Measurements from ENCODE around the gene ZNF506.
"Not testable (repeated sequence)": the region's sequence is repeated elsewhere in the genome, so short reads cannot be mapped to it uniquely, and the experiment has no call there.

The ZNF506 gene

GRCh38 chr19:19769971-19770370 is 51.6 kb downstream of the ZNF506 start:
- DNase-seq, H3K27me3 Mint-ChIP-seq, H3K4me3 Mint-ChIP-seq, CTCF ChIA-PET, H3K4me1 Mint-ChIP-seq, H3K27ac Mint-ChIP-seq, H3K36me3 Mint-ChIP-seq: not testable (repeated sequence)
- H3K9me3 Mint-ChIP-seq, result peaks cover 30% of the 10 kb centered on the region

GRCh38 chr19:19758164-19758563 is 63.4 kb downstream of the ZNF506 start:
- no peaks in the 10 kb centered on the region for H3K27me3 Mint-ChIP-seq
- no peak overlapping the region for H3K27ac Mint-ChIP-seq
- CTCF ChIA-PET, result no interaction called here
- no peak for DNase-seq
- no peaks in the 10 kb centered on the region for H3K4me1 Mint-ChIP-seq
- no peaks in the 10 kb centered on the region for H3K36me3 Mint-ChIP-seq
- H3K4me3 Mint-ChIP-seq, result no peak overlapping the region
- H3K9me3 Mint-ChIP-seq, result peaks cover 40% of the 10 kb centered on the region

- Mint-ChIP-seq H3K9me3 (peaks cover 38% of the 10 kb centered on the region), H3K4me3 (no peak overlapping the region), H3K27ac (no peak overlapping the region), H3K27me3 (no peaks in the 10 kb centered on the region), H3K4me1 (no peaks in the 10 kb centered on the region), H3K36me3 (no peaks in the 10 kb centered on the region)
- CTCF ChIA-PET, result no interaction called here
- DNase-seq, result no peak
Observed at GRCh38 chr19:19752760-19753403, 68.7 kb downstream of the ZNF506 start.

GRCh38 chr19:19751846-19752245 is 69.7 kb downstream of the ZNF506 start:
- no peak for DNase-seq
- CTCF ChIA-PET, result no interaction called here
- no peak overlapping the region for H3K27ac Mint-ChIP-seq
- no peaks in the 10 kb centered on the region for H3K36me3 Mint-ChIP-seq
- H3K27me3 Mint-ChIP-seq, result no peaks in the 10 kb centered on the region
- peaks cover 30% of the 10 kb centered on the region for H3K9me3 Mint-ChIP-seq
- H3K4me3 Mint-ChIP-seq, result no peak overlapping the region
- H3K4me1 Mint-ChIP-seq, result no peaks in the 10 kb centered on the region

- Mint-ChIP-seq H3K27me3 (no peaks in the 10 kb centered on the region), H3K9me3 (peaks cover 25% of the 10 kb centered on the region), H3K4me3 (no peak overlapping the region), H3K36me3 (no peaks in the 10 kb centered on the region), H3K27ac (no peak overlapping the region), H3K4me1 (no peaks in the 10 kb centered on the region)
- DNase-seq, result no peak
- CTCF ChIA-PET, result no interaction called here
Observed at GRCh38 chr19:19750842-19751790, 70.4 kb downstream of the ZNF506 start.

GRCh38 chr19:19749908-19750841 is 71.4 kb downstream of the ZNF506 start:
- no peaks in the 10 kb centered on the region for H3K36me3 Mint-ChIP-seq
- no peak overlapping the region for H3K27ac Mint-ChIP-seq
- peaks cover 19% of the 10 kb centered on the region for H3K9me3 Mint-ChIP-seq
- CTCF ChIA-PET, result no interaction called here
- no peaks in the 10 kb centered on the region for H3K4me1 Mint-ChIP-seq
- DNase-seq, result no peak
- H3K4me3 Mint-ChIP-seq, result no peak overlapping the region
- no peaks in the 10 kb centered on the region for H3K27me3 Mint-ChIP-seq

GRCh38 chr19:19749117-19749907 is 72.2 kb downstream of the ZNF506 start:
- Mint-ChIP-seq H3K27me3 (no peaks in the 10 kb centered on the region), H3K4me1 (no peaks in the 10 kb centered on the region), H3K9me3 (peaks cover 15% of the 10 kb centered on the region), H3K4me3 (no peak overlapping the region), H3K27ac (no peak overlapping the region), H3K36me3 (no peaks in the 10 kb centered on the region)
- CTCF ChIA-PET, result no interaction called here
- no peak for DNase-seq

GRCh38 chr19:19748249-19748938 is 73.2 kb downstream of the ZNF506 start:
- Mint-ChIP-seq H3K27me3 (no peaks in the 10 kb centered on the region), H3K9me3 (peaks cover 12% of the 10 kb centered on the region), H3K4me1 (no peaks in the 10 kb centered on the region), H3K36me3 (no peaks in the 10 kb centered on the region), H3K27ac (no peak overlapping the region), H3K4me3 (no peak overlapping the region)
- CTCF ChIA-PET, result no interaction called here
- DNase-seq, result no peak

- H3K27me3 Mint-ChIP-seq, result no peaks in the 10 kb centered on the region
- peaks cover 10% of the 10 kb centered on the region for H3K9me3 Mint-ChIP-seq
- no peak overlapping the region for H3K27ac Mint-ChIP-seq
- H3K36me3 Mint-ChIP-seq, result no peaks in the 10 kb centered on the region
- H3K4me1 Mint-ChIP-seq, result no peaks in the 10 kb centered on the region
- no peak for DNase-seq
- CTCF ChIA-PET, result no interaction called here
- H3K4me3 Mint-ChIP-seq, result no peak overlapping the region
Observed at GRCh38 chr19:19747357-19748220, 74.0 kb downstream of the ZNF506 start.

- no peaks in the 10 kb centered on the region for H3K27me3 Mint-ChIP-seq
- H3K27ac Mint-ChIP-seq, result no peak overlapping the region
- peaks cover 8% of the 10 kb centered on the region for H3K9me3 Mint-ChIP-seq
- no peak for DNase-seq
- no peaks in the 10 kb centered on the region for H3K4me1 Mint-ChIP-seq
- H3K36me3 Mint-ChIP-seq, result no peaks in the 10 kb centered on the region
- CTCF ChIA-PET, result no interaction called here
- H3K4me3 Mint-ChIP-seq, result no peak overlapping the region
Observed at GRCh38 chr19:19746286-19747213, 75.0 kb downstream of the ZNF506 start.

GRCh38 chr19:19745496-19746285 is 75.9 kb downstream of the ZNF506 start:
- no peak overlapping the region for H3K27ac Mint-ChIP-seq
- no peaks in the 10 kb centered on the region for H3K27me3 Mint-ChIP-seq
- H3K9me3 Mint-ChIP-seq, result peaks cover 7% of the 10 kb centered on the region
- H3K4me1 Mint-ChIP-seq, result no peaks in the 10 kb centered on the region
- no peaks in the 10 kb centered on the region for H3K36me3 Mint-ChIP-seq
- no peak overlapping the region for H3K4me3 Mint-ChIP-seq
- CTCF ChIA-PET, result no interaction called here
- DNase-seq, result no peak
